Measurements from ENCODE around the gene NLK. TPM values are rescaled to one million over a fixed set of nuclear protein-coding genes. Genes with fewer than 3 reads are reported as not detected.

The NLK gene
- 37.9 TPM for polyA plus RNA-seq (2013)

DNA sequence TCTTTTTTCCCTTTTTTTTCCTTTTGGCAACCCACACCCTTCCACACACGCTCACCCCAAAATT, at the start of gene NLK:
Gene NLK, plus strand, starts transcription at position 21 of the 64 bp plus-strand sequence. CDS start 197 bp downstream, outside the sequence.
- Histone ChIP-seq H3K9me3 (ENCODE audit: control extremely low read depth in 1 of 5, control insufficient read depth in 4 of 5, insufficient read depth in 2 of 5, low read depth in 1 of 5, low read length in 4 of 5) (no peaks in the 10 kb centered on the region), H3K4me3 (ENCODE audit: control insufficient read depth in 1 of 7, extremely low read depth in 1 of 7, insufficient read depth in 4 of 7, low read depth in 2 of 7, low read length in 6 of 7) (peak within 1 kb of the TSS; percentile 80 to 92 (median 82)), H3K27me3 (replicated peaks in 2 of 5; ENCODE audit: control insufficient read depth in 4 of 5, insufficient read depth in 5 of 5, low read length in 4 of 5) (no peaks in the 10 kb centered on the region), H3K4me1 (ENCODE audit: control extremely low read depth in 1 of 4, control insufficient read depth in 4 of 4, insufficient read depth in 4 of 4, low read length in 3 of 4) (peaks cover 32 to 71% (median 51%) of the 10 kb centered on the region in 4 experiments), H3K36me3 (ENCODE audit: control insufficient read depth in 4 of 4, insufficient read depth in 4 of 4, low read length in 3 of 4) (peaks cover 0 to 10% (median 1%) of the 10 kb centered on the region in 4 experiments), H3K27ac (ENCODE audit: insufficient read depth in 1 of 2, low read depth in 1 of 2, low read length in 2 of 2, poor library complexity in 1 of 2, severe bottlenecking in 2 of 2) (peak within 1 kb of the TSS; percentile 72 to 81)
- WGBS (ENCODE audit: insufficient coverage), result no CpG with 5 or more reads among the region's 1 CpG
- ChIA-PET POLR2A (no interaction called here), CTCF (interaction anchor here (1.0 to 1.3 kb wide), 3 partner anchors 13 to 63 kb away, joined by 3 read pairs; no protein-coding TSS in a partner anchor)
- no peak for DNase-seq

- H3K4me3 ChIP-seq (ENCODE audit: control insufficient read depth in 1 of 7, extremely low read depth in 1 of 7, insufficient read depth in 4 of 7, low read depth in 2 of 7, low read length in 6 of 7), result no peak overlapping the region
- H3K36me3 ChIP-seq (ENCODE audit: control insufficient read depth in 4 of 4, insufficient read depth in 4 of 4, low read length in 3 of 4), result no peaks in the 10 kb centered on the region
- POLR2A ChIA-PET, result no interaction called here
These were observed 49.2 kb upstream of the NLK start for GRCh38 chr17:27993161-27993695.

DNA sequence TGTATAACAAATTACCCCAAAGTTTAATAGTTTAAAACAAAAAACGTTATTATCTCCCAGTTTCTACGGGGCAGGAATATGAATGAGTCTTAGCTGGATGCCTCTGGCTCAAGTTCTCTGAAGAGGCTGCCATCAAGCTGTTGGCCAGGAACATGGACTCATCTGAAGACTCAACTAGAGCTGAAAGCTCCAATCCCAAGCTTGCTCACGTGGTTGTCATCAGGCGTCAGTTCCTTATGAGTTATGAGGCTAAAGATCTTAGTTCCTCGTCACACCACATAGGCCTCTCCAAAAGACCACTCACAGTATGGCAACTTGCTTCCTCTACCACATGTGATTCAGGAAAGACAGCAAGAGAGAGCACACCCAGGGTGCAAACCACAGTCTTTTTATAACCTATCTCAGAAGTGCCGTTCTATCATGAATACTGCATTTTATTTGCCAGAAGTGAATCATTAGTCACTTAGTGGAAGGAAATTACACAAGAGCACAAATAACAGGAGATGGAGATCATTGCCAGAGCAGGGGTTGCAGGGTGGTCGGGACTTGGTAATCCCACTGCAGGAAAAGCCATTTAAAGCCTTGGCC, 48.7 kb upstream of the NLK start:
- no peak overlapping the region for H3K4me3 ChIP-seq (ENCODE audit: control insufficient read depth in 1 of 7, extremely low read depth in 1 of 7, insufficient read depth in 4 of 7, low read depth in 2 of 7, low read length in 6 of 7)

More at GRCh38 chr17:27993161-27993695, 49.2 kb upstream of the NLK start:
- no peaks in the 10 kb centered on the region for H3K4me1 ChIP-seq (ENCODE audit: control extremely low read depth in 1 of 4, control insufficient read depth in 4 of 4, insufficient read depth in 4 of 4, low read length in 3 of 4)
- H3K9me3 ChIP-seq (ENCODE audit: control extremely low read depth in 1 of 5, control insufficient read depth in 4 of 5, insufficient read depth in 2 of 5, low read depth in 1 of 5, low read length in 4 of 5), result peaks cover 0 to 3% (median 2%) of the 10 kb centered on the region in 5 experiments
- no peak overlapping the region for H3K27ac ChIP-seq (ENCODE audit: insufficient read depth in 1 of 2, low read depth in 1 of 2, low read length in 2 of 2, poor library complexity in 1 of 2, severe bottlenecking in 2 of 2)
- H3K27me3 ChIP-seq (replicated peaks in 2 of 5; ENCODE audit: control insufficient read depth in 4 of 5, insufficient read depth in 5 of 5, low read length in 4 of 5), result peaks cover 0 to 4% (median 0%) of the 10 kb centered on the region in 5 experiments
- CTCF ChIA-PET, result no interaction called here
- WGBS (ENCODE audit: insufficient coverage), result 95% methylated on average over 3 of the region's 3 CpGs
- DNase-seq, result no peak

GRCh38 chr17:27994586-27994985, 47.9 kb upstream of the NLK start:
- CTCF ChIA-PET, result no interaction called here
- no CpG with 5 or more reads among the region's 1 CpG for WGBS (ENCODE audit: insufficient coverage)

More for the DNA sequence above, 48.7 kb upstream of the NLK start:
- Histone ChIP-seq H3K9me3 (ENCODE audit: control extremely low read depth in 1 of 5, control insufficient read depth in 4 of 5, insufficient read depth in 2 of 5, low read depth in 1 of 5, low read length in 4 of 5) (peaks cover 0 to 3% (median 2%) of the 10 kb centered on the region in 5 experiments), H3K4me1 (ENCODE audit: control extremely low read depth in 1 of 4, control insufficient read depth in 4 of 4, insufficient read depth in 4 of 4, low read length in 3 of 4) (no peaks in the 10 kb centered on the region), H3K36me3 (ENCODE audit: control insufficient read depth in 4 of 4, insufficient read depth in 4 of 4, low read length in 3 of 4) (no peaks in the 10 kb centered on the region), H3K27ac (ENCODE audit: insufficient read depth in 1 of 2, low read depth in 1 of 2, low read length in 2 of 2, poor library complexity in 1 of 2, severe bottlenecking in 2 of 2) (no peak overlapping the region), H3K27me3 (replicated peaks in 2 of 5; ENCODE audit: control insufficient read depth in 4 of 5, insufficient read depth in 5 of 5, low read length in 4 of 5) (peaks cover 0 to 4% (median 0%) of the 10 kb centered on the region in 5 experiments)
- DNase-seq, result no peak
- POLR2A ChIA-PET, result no interaction called here
- CTCF ChIA-PET, result no interaction called here
- WGBS (ENCODE audit: insufficient coverage), result 73% methylated on average over 6 of the region's 7 CpGs

DNA sequence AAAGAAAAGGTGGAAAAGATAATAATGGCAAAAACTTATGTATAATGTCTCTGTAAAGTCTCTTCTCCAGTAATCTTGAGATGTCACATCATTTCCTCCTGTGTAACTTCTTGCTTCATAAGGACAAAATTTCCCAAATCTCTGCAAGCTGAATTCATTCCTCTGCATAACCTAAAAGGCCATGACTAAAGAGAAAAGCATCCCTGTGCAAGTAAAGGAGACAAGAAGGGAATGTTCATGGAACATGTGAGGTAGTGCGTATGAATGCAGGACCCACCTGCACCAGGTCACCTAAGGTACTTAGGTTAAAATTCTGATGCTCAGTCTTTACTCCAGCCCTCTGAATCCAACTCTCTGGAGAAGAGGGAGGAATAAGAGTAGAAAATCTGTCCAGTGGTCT, 46.9 kb upstream of the NLK start:
- ChIA-PET POLR2A (no interaction called here), CTCF (no interaction called here)
- no peak overlapping the region for H3K27ac ChIP-seq (ENCODE audit: insufficient read depth in 1 of 2, low read depth in 1 of 2, low read length in 2 of 2, poor library complexity in 1 of 2, severe bottlenecking in 2 of 2)
- DNase-seq, result no peak
- H3K27me3 ChIP-seq (replicated peaks in 2 of 5; ENCODE audit: control insufficient read depth in 4 of 5, insufficient read depth in 5 of 5, low read length in 4 of 5), result peaks cover 0 to 4% (median 0%) of the 10 kb centered on the region in 5 experiments
- H3K36me3 ChIP-seq (ENCODE audit: control insufficient read depth in 4 of 4, insufficient read depth in 4 of 4, low read length in 3 of 4), result no peaks in the 10 kb centered on the region
- no CpG with 5 or more reads among the region's 1 CpG for WGBS (ENCODE audit: insufficient coverage)
- no peak overlapping the region for H3K4me3 ChIP-seq (ENCODE audit: control insufficient read depth in 1 of 7, extremely low read depth in 1 of 7, insufficient read depth in 4 of 7, low read depth in 2 of 7, low read length in 6 of 7)
- peaks cover 0 to 3% (median 2%) of the 10 kb centered on the region in 5 experiments for H3K9me3 ChIP-seq (ENCODE audit: control extremely low read depth in 1 of 5, control insufficient read depth in 4 of 5, insufficient read depth in 2 of 5, low read depth in 1 of 5, low read length in 4 of 5)
- H3K4me1 ChIP-seq (ENCODE audit: control extremely low read depth in 1 of 4, control insufficient read depth in 4 of 4, insufficient read depth in 4 of 4, low read length in 3 of 4), result no peaks in the 10 kb centered on the region

More at GRCh38 chr17:27994586-27994985, 47.9 kb upstream of the NLK start:
- Histone ChIP-seq H3K4me3 (ENCODE audit: control insufficient read depth in 1 of 7, extremely low read depth in 1 of 7, insufficient read depth in 4 of 7, low read depth in 2 of 7, low read length in 6 of 7) (no peak overlapping the region), H3K27ac (ENCODE audit: insufficient read depth in 1 of 2, low read depth in 1 of 2, low read length in 2 of 2, poor library complexity in 1 of 2, severe bottlenecking in 2 of 2) (no peak overlapping the region), H3K9me3 (ENCODE audit: control extremely low read depth in 1 of 5, control insufficient read depth in 4 of 5, insufficient read depth in 2 of 5, low read depth in 1 of 5, low read length in 4 of 5) (peaks cover 0 to 3% (median 2%) of the 10 kb centered on the region in 5 experiments), H3K27me3 (replicated peaks in 2 of 5; ENCODE audit: control insufficient read depth in 4 of 5, insufficient read depth in 5 of 5, low read length in 4 of 5) (peaks cover 0 to 4% (median 0%) of the 10 kb centered on the region in 5 experiments), H3K4me1 (ENCODE audit: control extremely low read depth in 1 of 4, control insufficient read depth in 4 of 4, insufficient read depth in 4 of 4, low read length in 3 of 4) (no peaks in the 10 kb centered on the region), H3K36me3 (ENCODE audit: control insufficient read depth in 4 of 4, insufficient read depth in 4 of 4, low read length in 3 of 4) (no peaks in the 10 kb centered on the region)
- DNase-seq, result no peak
- POLR2A ChIA-PET, result no interaction called here

- ChIA-PET CTCF (no interaction called here), POLR2A (no interaction called here)
- Histone ChIP-seq H3K4me3 (ENCODE audit: control insufficient read depth in 1 of 7, extremely low read depth in 1 of 7, insufficient read depth in 4 of 7, low read depth in 2 of 7, low read length in 6 of 7) (no peak overlapping the region), H3K4me1 (ENCODE audit: control extremely low read depth in 1 of 4, control insufficient read depth in 4 of 4, insufficient read depth in 4 of 4, low read length in 3 of 4) (no peaks in the 10 kb centered on the region), H3K36me3 (ENCODE audit: control insufficient read depth in 4 of 4, insufficient read depth in 4 of 4, low read length in 3 of 4) (no peaks in the 10 kb centered on the region), H3K9me3 (ENCODE audit: control extremely low read depth in 1 of 5, control insufficient read depth in 4 of 5, insufficient read depth in 2 of 5, low read depth in 1 of 5, low read length in 4 of 5) (peaks cover 0 to 3% (median 2%) of the 10 kb centered on the region in 5 experiments), H3K27me3 (replicated peaks in 2 of 5; ENCODE audit: control insufficient read depth in 4 of 5, insufficient read depth in 5 of 5, low read length in 4 of 5) (peaks cover 0 to 7% (median 0%) of the 10 kb centered on the region in 5 experiments), H3K27ac (ENCODE audit: insufficient read depth in 1 of 2, low read depth in 1 of 2, low read length in 2 of 2, poor library complexity in 1 of 2, severe bottlenecking in 2 of 2) (no peak overlapping the region)
- 75% methylated on average over 8 of the region's 12 CpGs for WGBS (ENCODE audit: insufficient coverage)
- DNase-seq, result no peak
These were observed 46.1 kb upstream of the NLK start for GRCh38 chr17:27996202-27997043.

GRCh38 chr17:27997044-27997401, 45.5 kb upstream of the NLK start:
- CTCF ChIA-PET, result no interaction called here
- Histone ChIP-seq H3K9me3 (ENCODE audit: control extremely low read depth in 1 of 5, control insufficient read depth in 4 of 5, insufficient read depth in 2 of 5, low read depth in 1 of 5, low read length in 4 of 5) (peaks cover 0 to 3% (median 2%) of the 10 kb centered on the region in 5 experiments), H3K27me3 (replicated peaks in 2 of 5; ENCODE audit: control insufficient read depth in 4 of 5, insufficient read depth in 5 of 5, low read length in 4 of 5) (peaks cover 0 to 7% (median 0%) of the 10 kb centered on the region in 5 experiments), H3K4me3 (ENCODE audit: control insufficient read depth in 1 of 7, extremely low read depth in 1 of 7, insufficient read depth in 4 of 7, low read depth in 2 of 7, low read length in 6 of 7) (no peak overlapping the region), H3K4me1 (ENCODE audit: control extremely low read depth in 1 of 4, control insufficient read depth in 4 of 4, insufficient read depth in 4 of 4, low read length in 3 of 4) (no peaks in the 10 kb centered on the region), H3K36me3 (ENCODE audit: control insufficient read depth in 4 of 4, insufficient read depth in 4 of 4, low read length in 3 of 4) (no peaks in the 10 kb centered on the region), H3K27ac (ENCODE audit: insufficient read depth in 1 of 2, low read depth in 1 of 2, low read length in 2 of 2, poor library complexity in 1 of 2, severe bottlenecking in 2 of 2) (no peak overlapping the region)
- DNase-seq, result no peak
- POLR2A ChIA-PET, result no interaction called here

Measured in common myeloid progenitor, CD34-positive (primary cell).